HG03520 (cell line): ENCODE results near the gene PBX3.

Source experiments
- ATAC-seq: cut with Tn5 transposase; IDR thresholded peaks from one replicate; pipeline ENCODE4 v1.9.1; 2021; ENCODE audit warnings: mild to moderate bottlenecking, moderate library complexity; ENCODE audit not compliant: unreplicated experiment

Gene PBX3

GRCh38 chr9:125902831-125903512 is 155.8 kb downstream of the PBX3 start:
- no peak for ATAC-seq

DNA sequence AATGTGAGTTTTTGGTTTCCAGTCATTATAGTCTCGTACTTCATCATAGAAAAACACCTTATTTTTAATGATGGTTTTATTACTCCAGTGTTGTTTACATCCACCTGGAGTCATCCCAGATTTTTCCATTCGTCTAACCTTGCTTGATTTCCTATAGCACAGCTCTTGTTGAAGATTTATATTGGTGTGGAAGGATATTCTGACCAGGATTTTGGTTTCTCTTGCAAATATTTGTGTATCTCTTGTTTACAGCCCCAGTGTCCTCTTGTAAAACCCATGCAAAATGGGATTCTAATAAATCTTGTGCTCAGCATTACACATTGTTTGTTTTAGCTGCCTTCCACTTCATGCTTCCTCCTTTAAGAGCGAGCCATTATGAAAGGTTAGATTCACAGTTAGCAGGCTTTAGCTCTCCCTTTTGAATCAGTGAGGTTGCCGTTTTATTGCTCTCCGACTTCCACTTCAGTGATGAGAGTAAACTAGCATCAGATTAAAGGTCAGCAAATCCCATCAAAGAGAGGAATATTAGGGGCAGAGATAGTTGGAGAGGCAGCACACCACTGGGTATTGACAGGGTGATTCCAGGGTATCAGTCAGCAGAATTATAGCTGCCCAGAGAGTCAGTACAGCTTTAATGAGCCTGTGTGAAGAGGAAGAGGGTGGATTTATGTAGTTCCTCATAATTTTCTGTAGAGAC is 157.1 kb downstream of the PBX3 start:
- ATAC-seq: no peak

DNA sequence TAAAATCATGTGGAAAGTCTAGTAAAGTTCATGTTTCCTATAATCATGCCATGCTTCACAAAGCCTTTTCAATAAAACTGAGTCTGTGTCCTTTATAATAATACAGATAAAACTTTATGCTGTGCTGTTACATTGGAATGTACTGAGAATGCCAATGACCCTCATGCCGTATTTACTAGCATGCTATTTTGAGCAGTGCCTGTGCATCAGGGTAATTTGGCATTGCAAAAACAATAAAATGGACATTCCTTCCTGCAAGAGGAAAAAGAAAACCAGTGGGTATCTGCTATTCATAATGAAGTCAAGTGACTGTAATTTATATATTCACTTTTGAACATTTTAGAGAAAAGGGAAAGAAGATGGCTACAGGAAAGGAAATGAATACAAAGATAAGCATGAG is 159.0 kb downstream of the PBX3 start:
- no peak for ATAC-seq

DNA sequence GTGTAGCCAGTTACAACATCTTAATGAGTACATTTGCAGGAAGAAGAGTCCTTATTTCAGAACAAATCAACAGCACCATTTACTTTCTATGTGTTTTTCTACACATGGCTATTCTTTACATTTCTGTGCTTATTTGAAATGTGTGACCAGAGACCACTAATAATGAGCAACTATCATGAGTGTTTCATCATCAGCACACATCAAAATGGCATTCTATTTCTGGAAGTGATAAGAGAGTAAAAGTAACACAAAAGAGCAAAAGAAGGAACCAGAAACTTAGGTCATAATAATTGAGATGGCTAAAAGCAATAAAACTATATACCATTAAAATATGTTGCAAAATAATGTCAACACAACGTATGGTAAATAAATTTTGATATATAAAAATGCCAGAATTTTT is 159.7 kb downstream of the PBX3 start:
- no peak for ATAC-seq

- ATAC-seq: no peak
These were observed 161.0 kb downstream of the PBX3 start for GRCh38 chr9:125908136-125908535.

DNA sequence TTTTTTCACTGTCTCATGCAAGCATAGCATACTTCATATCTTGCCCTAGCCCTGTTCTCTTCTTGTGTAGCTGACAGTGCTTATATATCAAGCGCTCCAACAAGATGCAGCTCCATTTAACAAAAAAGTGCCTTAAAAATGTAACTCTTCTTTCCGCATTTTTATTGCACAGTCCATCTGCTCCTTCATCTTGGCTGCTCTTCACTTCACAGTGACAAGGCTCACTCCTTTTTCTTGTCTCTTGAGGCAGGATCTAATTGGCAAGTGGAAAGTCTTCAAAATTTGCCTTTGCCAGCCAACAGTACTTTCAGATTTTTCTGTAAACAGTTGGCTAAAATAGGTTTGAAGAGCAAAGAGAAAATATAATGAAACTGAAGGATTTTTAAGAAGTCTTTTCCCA is 161.8 kb downstream of the PBX3 start:
- ATAC-seq: no peak

GRCh38 chr9:125909459-125909858 is 162.3 kb downstream of the PBX3 start:
- ATAC-seq: no peak

DNA sequence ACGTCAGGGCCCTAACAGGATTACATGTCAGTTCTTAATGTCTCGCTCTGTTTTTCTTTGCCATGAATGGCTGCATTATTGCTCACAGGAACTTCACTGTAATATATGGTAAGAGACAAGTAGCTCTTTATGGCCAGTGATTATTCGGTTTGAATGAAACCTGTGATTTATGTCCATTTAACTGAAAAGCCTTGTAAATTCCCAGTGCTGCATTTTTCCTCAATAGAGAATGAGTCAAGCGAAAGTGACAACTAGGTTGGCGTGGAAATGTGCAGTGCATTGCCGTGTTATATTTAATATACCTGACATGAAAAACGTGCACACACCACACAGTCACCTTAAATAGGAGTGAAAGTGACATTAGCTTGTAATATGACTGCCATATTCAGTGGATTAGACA is 163.1 kb downstream of the PBX3 start:
- no peak for ATAC-seq

GRCh38 chr9:125911861-125912644 is 164.9 kb downstream of the PBX3 start:
- ATAC-seq: no peak

DNA sequence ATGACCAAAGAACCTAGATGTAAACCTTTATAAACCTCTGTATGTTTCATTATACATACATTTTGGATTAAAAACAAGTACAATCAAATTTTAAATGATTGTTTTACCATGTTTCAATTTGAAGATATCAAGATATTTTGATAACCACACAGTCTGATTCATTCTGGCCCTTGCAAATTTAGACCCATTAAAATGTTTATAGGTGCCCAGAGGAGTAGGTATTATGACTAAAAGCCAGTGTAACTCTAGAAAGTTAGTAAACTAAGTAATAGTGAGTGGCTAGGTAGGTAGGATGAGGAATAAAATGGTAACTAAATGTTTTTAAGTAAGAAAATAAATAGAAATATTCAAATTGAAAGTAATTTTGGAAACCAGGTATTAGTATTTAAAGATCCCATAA is 165.5 kb downstream of the PBX3 start:
- no peak for ATAC-seq

DNA sequence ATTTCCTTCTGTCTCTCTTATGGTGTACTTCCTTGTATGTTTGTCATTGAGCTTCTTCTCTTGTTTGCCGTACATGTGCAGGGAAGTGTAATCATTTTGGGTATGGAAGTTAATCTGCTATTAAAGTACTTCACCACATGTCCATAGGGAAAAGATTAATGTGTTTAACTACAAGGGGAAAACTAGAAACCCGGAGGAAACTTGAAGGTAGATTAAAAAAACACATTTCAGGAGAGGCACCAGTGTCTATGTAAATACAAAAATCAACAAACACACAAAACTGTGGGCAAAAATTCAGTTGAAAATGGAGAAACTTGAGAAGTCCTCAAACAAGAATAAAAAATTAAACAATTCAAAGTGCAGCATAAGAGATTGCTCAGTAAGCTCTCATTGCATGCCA is 166.4 kb downstream of the PBX3 start:
- ATAC-seq: no peak

GRCh38 chr9:125914411-125914810 is 167.2 kb downstream of the PBX3 start:
- ATAC-seq: no peak

- no peak for ATAC-seq
These were observed 168.4 kb downstream of the PBX3 start for GRCh38 chr9:125915606-125916005.

GRCh38 chr9:125919565-125919964 is 172.4 kb downstream of the PBX3 start:
- ATAC-seq: no peak

- ATAC-seq: no peak
These were observed 173.2 kb downstream of the PBX3 start for GRCh38 chr9:125920402-125920801.

- ATAC-seq: no peak
These were observed 175.7 kb downstream of the PBX3 start for GRCh38 chr9:125922854-125923253.

GRCh38 chr9:125924351-125924750 is 177.2 kb downstream of the PBX3 start:
- ATAC-seq: no peak

- no peak for ATAC-seq
These were observed 179.8 kb downstream of the PBX3 start for GRCh38 chr9:125926936-125927335.

GRCh38 chr9:125929846-125930245 is 182.7 kb downstream of the PBX3 start:
- ATAC-seq: no peak

DNA sequence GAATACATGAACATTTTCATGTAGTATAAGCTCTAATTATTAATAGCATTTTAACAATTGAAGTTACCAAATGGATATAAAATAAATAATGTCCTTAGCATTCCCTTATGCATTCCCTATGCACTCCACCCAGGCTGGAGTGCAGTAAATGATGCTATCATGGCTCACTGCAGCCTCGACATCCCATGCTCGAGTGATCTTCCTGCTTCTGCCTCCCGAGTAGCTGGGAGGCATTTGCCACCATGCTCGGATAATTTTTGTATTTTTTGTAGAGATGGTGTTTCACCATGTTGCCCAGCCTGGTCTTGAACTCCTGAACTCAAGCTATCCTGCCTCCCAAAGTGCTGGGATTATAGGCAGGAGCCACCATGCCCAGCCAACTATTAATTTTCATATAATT is 184.0 kb downstream of the PBX3 start:
- no peak for ATAC-seq

DNA sequence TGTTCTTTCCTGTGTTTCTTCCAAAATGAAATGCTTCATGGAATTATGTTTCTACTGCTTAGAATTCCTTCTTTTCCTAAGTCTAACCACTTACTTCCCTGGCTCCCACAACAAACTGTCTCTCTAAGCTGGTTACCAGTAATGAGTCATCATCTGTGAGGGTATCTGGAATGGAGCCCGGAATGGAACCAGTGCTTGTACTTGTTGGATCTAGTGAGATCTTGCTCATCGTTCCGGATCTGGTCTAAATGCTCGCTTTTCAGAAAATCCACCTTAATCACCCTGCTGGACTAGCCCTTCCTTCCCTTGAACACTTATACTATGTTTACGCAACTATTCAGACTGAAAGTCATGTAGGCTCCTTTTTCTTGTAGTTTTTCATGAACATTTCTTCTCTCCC is 184.8 kb downstream of the PBX3 start:
- no peak for ATAC-seq
